ENCODE measurements around the gene CYP2W1. TPM values are rescaled to one million over a fixed set of nuclear protein-coding genes. Genes with fewer than 3 reads are reported as not detected.
A peak's percentile ranks its signal among the peaks of the same experiment; 100 is the strongest.

Gene CYP2W1
- total and polyA plus RNA-seq, 10 of the 15 experiments (the other 5 are each of a cell fraction or from before 2014, with no cell fraction given), result not detected

GRCh38 chr7:999149-999879 lies 16.3 kb downstream of the CYP2W1 start:
- H3K27ac ChIP-seq (ENCODE audit: control insufficient read depth, insufficient read depth), result peak overlapping the region; percentile 52
- no peak for ATAC-seq
- ChIA-PET POLR2A (interaction anchor here (0.6 to 1.2 kb wide), 2 partner anchors 66 to 259 kb away, joined by 3 to 4 read pairs; no protein-coding TSS in a partner anchor), RAD21 (ENCODE audit: unreplicated experiment) (interaction anchor here (0.6 to 3.4 kb wide), 3 partner anchors 22 to 66 kb away, joined by 3 to 11 read pairs (median 5); no protein-coding TSS in a partner anchor), CTCF (interaction anchor here (9.3 kb wide), 1 partner anchor 66 kb away, joined by 280 read pairs; no protein-coding TSS in a partner anchor), SMC1A (ENCODE audit: uncharacterized antibody, unreplicated experiment) (interaction anchor here (1.3 to 2.1 kb wide), 3 partner anchors 25 to 66 kb away, joined by 7 to 8 read pairs (median 7); no protein-coding TSS in a partner anchor)
- DNase-seq (ENCODE audit: low read depth, low spot score), result no peak
- peaks cover 18% of the 10 kb centered on the region for H3K4me1 ChIP-seq (ENCODE audit: control insufficient read depth, insufficient read depth, low read length)
- no TSS peak for BruUV-seq (replicated peaks)
- WGBS (ENCODE audit: insufficient coverage, insufficient replicate concordance, low lambda C conversion rate, missing lambda C conversion rate), result 55% methylated on average over 28 of the region's 28 CpGs
- H3K27me3 ChIP-seq (replicated peaks in 1 of 2; ENCODE audit: control insufficient read depth in 2 of 2, insufficient read depth in 2 of 2, low read length in 1 of 2), result no peaks in the 10 kb centered on the region
- no peak overlapping the region for H3K4me3 ChIP-seq
- H2AFZ ChIP-seq (ENCODE audit: control insufficient read depth, low read depth, low read length), result no peak overlapping the region
- no peaks in the 10 kb centered on the region for H4K20me1 ChIP-seq (ENCODE audit: control insufficient read depth, insufficient read depth)
- TF ChIP-seq MLLT1 (IDR thresholded peaks at IDR 0.05) (peak; percentile 83; the same call in 1 of the 2 replicates), ZNF622 (IDR thresholded peaks at IDR 0.05) (no peak)
- in situ Hi-C loops (cut with MboI), result loop anchor here (5.0 kb wide), 1 partner anchor 63 kb away; no protein-coding TSS in a partner anchor
- peak overlapping the region; percentile 60 for H3K4me2 ChIP-seq (ENCODE audit: control insufficient read depth, insufficient read depth)
- no peaks in the 10 kb centered on the region for H3K79me2 ChIP-seq (ENCODE audit: control insufficient read depth, insufficient read depth, low read length)
- H3K9ac ChIP-seq (ENCODE audit: control insufficient read depth, insufficient read depth, low read length), result no peak overlapping the region
- FAIRE-seq, result no peak
- peaks cover 3 to 9% of the 10 kb centered on the region in 2 experiments; a peak in 3 of 4 replicates for H3K36me3 ChIP-seq (ENCODE audit: control insufficient read depth in 2 of 2, insufficient read depth in 2 of 2, low read length in 1 of 2)
- intact Hi-C loops (cut with micrococcal nuclease; ENCODE audit: unreplicated experiment), result no loop called here
- no peaks in the 10 kb centered on the region for H3K9me3 ChIP-seq (replicated peaks; ENCODE audit: control insufficient read depth, insufficient read depth, low read length)
